ENCODE data around the gene TOX2.

- TF ChIP-seq POLR2A (IDR thresholded peaks at IDR 0.05) (no peak), CTCF (IDR thresholded peaks at IDR 0.05 in 8 of 11, conservative IDR thresholded peaks at IDR 0.05 in 3 of 11) (peak in 5 of 11 experiments; percentile 23 to 34 (median 32))
These were observed 68.7 kb downstream of the TOX2 start for GRCh38 chr20:43983359-43983758.
